Right cardiac atrium (tissue), 5 donors: Measurements from ENCODE around the gene EGLN3. TPM values are rescaled to one million over a fixed set of nuclear protein-coding genes. Genes with fewer than 3 reads are reported as not detected.
"Not testable (repeated sequence)": the region's sequence is repeated elsewhere in the genome, so short reads cannot be mapped to it uniquely, and the experiment has no call there.

Experiments used
- ATAC-seq, 2 donors: fragments of 200-7000 bp; cut with Tn5 transposase; one replicate each; pipeline versions ENCODE4 v1.8.0 to v1.9.1; 2020; ENCODE audit warnings: moderate library complexity in 2 of 2, mild to moderate bottlenecking in 1 of 2
- DNase-seq, 3 donors: peaks; one replicate each; pipeline ENCODE4 v3.0.0-alpha.2; 2020
- H3K27ac ChIP-seq: one replicate; pipeline ENCODE4 v1.5.1; 2013; ENCODE audit warnings: mild to moderate bottlenecking, low read length, control low read depth, moderate library complexity
- H3K27me3 ChIP-seq: one replicate; pipeline ENCODE4 v1.6.1; 2013; ENCODE audit not compliant: control insufficient read depth, insufficient read depth
- H3K4me1 ChIP-seq: one replicate; pipeline ENCODE4 v1.6.1; 2013; ENCODE audit warnings: low read length; ENCODE audit not compliant: control insufficient read depth, insufficient read depth
- H3K4me3 ChIP-seq: one replicate; pipeline ENCODE4 v1.5.1; 2013; ENCODE audit warnings: low read length, control low read depth
- H3K9me3 ChIP-seq: one replicate; pipeline ENCODE4 v1.6.1; 2013; ENCODE audit warnings: low read length; ENCODE audit not compliant: control insufficient read depth
- WGBS: extraction: QIAGEN DNeasy Blood & Tissue Kit; methylation state at CpG from one replicate; pipeline ENCODE4 v1.1.7; 2013; 5-methylcytosine and 5-hydroxymethylcytosine counted together
- intact Hi-C, 4 donors: fragments of 100-400 bp; cut with DNase I; formaldehyde crosslinking; loops; one replicate each; pipeline versions ENCODE4 v1.11.0 to v1.14.0; 2022 to 2023
- polyA plus RNA-seq: library from polyadenylated mRNA; stranded (reverse); fragments of 200-250 nt; gene quantifications from one replicate; pipeline ENCODE4 v1.2.3, GENCODE V29; 2013
- total RNA-seq, 4 donors: library from RNA; stranded (reverse); fragmentation: NEBNext Ultra II Directional; extraction: Animal tissue kit (Norgen Biotek cat#: 25700); gene quantifications; one replicate each; pipeline ENCODE4 v1.2.1, GENCODE V29; 2021
- donor health status: healthy with polysubstance abuse.
- donor health status: DM: no; HTN: yes; CAD: no.
- donor health status: DM: no; HTN: no; CAD: no.
- donor health status: DM: no; HTN: yes; CAD: no; lungs with severe emphysema.
- donor health status: DM: yes; HTN: yes; CAD: no.

The EGLN3 gene
- total and polyA plus RNA-seq, 5 donors: 62.4 to 98.9 (median 85.6) TPM

DNA sequence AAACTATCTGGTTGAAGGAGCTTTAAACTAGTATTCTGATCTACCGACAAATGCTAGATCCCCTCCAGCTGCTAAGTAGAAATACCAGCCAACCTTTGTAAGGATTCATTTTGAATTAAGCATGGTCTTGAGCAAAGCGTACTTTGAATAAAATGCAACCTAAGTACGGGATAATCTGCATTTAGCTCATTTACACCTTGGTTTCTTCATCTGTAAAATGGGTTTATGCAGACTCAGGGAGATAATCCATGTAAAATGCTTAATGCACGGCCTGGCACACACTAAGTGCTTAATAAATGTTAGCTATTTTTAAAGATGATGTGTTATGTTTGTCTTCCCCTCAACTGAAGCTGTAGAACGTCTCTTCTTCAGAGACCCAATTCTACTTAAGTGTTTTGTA is 15.9 kb downstream of the EGLN3 start:
- Histone ChIP-seq H3K4me1 (peaks cover 17% of the 10 kb centered on the region), H3K27me3 (no peaks in the 10 kb centered on the region), H3K9me3 (no peaks in the 10 kb centered on the region), H3K27ac (no peak overlapping the region), H3K4me3 (no peak overlapping the region)
- WGBS: 90% methylated on average over 5 of the region's 5 CpGs
- DNase-seq (no peak), ATAC-seq (no peak)
- intact Hi-C loops: no loop called here

- ATAC-seq (peak in 1 of 2 donors; percentile 32), DNase-seq (peak in 2 of 3 donors; percentile 26 to 42)
- Histone ChIP-seq H3K4me3 (no peak overlapping the region), H3K9me3 (no peaks in the 10 kb centered on the region), H3K4me1 (peaks cover 17% of the 10 kb centered on the region), H3K27me3 (no peaks in the 10 kb centered on the region), H3K27ac (peak overlapping the region; percentile 37)
- 68% methylated on average over 7 of the region's 7 CpGs for WGBS
- intact Hi-C loops: no loop called here
Measured at GRCh38 chr14:33934043-33934750, 16.7 kb downstream of the EGLN3 start.

GRCh38 chr14:33933386-33933933 is 17.4 kb downstream of the EGLN3 start:
- 19% methylated on average over 8 of the region's 8 CpGs for WGBS

DNA sequence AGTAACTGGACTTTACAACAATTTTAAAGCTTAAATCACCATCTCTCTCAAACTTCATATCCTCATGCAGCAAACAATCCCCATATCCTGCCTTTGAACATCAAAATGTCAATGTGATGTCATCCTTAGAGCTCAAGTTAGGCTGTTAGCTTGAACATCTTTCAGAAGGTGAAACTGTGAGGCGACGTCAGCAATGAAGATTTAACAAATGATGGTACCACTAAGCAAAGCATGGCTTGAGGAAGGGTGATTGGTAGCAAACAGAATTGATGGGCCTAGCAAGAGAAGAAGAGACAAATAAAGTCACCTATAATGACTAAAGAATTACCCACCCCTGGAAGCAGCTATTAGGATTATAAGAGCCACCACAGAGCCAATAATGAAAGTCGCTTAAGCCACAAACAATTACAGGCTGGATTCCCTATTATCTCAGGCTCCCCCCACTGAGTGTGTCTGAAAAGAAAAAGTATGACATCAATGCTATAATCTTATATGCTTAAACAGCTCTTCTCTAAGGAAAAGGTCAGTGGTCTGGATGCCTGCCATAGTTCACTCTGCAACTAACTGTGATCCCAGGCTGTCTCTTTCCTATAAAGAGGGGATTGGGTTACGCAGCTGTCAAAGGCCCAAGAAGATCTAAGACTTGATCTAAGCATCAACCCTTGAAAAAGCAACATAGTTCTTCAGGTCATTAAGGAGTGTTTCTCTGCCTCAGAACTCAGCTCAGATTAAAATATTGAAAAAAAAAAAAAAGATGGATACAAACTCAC is 18.1 kb downstream of the EGLN3 start:
- Histone ChIP-seq H3K27me3 (no peaks in the 10 kb centered on the region), H3K4me3 (no peak overlapping the region), H3K27ac (peak overlapping the region; percentile 77), H3K4me1 (peaks cover 17% of the 10 kb centered on the region), H3K9me3 (no peaks in the 10 kb centered on the region)
- intact Hi-C loops: no loop called here
- ATAC-seq: peak; percentile 40 to 81
- DNase-seq: peak in 1 of 3 donors; percentile 38
- 59% methylated on average over 4 of the region's 4 CpGs for WGBS

More at GRCh38 chr14:33933386-33933933, 17.4 kb downstream of the EGLN3 start:
- no peaks in the 10 kb centered on the region for H3K9me3 ChIP-seq
- peak; percentile 11 to 48 for ATAC-seq
- DNase-seq: no peak
- H3K4me1 ChIP-seq: peaks cover 17% of the 10 kb centered on the region
- intact Hi-C loops: no loop called here
- no peak overlapping the region for H3K4me3 ChIP-seq
- no peaks in the 10 kb centered on the region for H3K27me3 ChIP-seq
- peak overlapping the region; percentile 47 for H3K27ac ChIP-seq

DNA sequence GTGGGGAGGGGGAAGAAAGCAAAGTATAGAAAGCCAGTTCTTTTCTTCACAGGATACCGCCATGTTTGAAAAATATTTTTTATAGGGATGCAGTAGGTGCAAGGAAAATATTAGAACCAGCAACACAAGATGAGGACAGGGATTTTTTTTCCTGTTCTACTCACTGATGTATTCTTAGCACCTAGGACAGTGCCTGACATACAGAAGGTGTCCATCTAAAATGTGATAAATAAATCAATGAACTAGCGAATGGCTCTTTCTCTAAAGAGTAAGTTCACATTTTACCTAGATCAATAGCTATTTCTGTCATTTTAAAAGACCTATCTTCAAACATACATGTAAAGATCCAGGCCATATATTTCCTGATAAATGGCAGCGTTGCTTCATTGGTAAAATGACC is 18.8 kb downstream of the EGLN3 start:
- intact Hi-C loops: no loop called here
- DNase-seq (no peak), ATAC-seq (no peak)
- Histone ChIP-seq H3K27me3 (no peaks in the 10 kb centered on the region), H3K9me3 (no peaks in the 10 kb centered on the region), H3K4me3 (no peak overlapping the region), H3K27ac (peak overlapping the region; percentile 80), H3K4me1 (peaks cover 17% of the 10 kb centered on the region)
- WGBS: 98% methylated on average over 3 of the region's 3 CpGs

DNA sequence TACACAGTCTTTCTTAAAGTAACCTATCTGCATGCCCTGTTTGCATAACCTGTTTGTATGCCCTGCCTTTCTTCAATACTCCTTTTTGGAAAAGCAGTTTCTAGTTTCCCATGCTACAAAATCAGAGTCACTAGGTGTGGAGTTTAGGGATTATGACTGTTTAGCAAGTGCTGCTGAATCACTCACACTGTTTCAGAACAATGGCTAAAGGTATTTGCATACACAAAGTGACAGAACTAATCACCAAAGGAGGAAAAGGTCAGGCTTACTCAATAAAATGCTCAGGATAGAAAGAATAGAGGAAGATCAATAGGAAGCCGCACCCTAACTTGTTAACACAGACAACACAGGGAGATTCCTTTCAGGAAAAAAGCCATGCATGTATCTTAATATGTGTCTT is 19.4 kb downstream of the EGLN3 start:
- peaks cover 17% of the 10 kb centered on the region for H3K4me1 ChIP-seq
- intact Hi-C loops: no loop called here
- 98% methylated on average over 1 of the region's 1 CpG for WGBS
- ATAC-seq: no peak
- no peaks in the 10 kb centered on the region for H3K27me3 ChIP-seq
- no peaks in the 10 kb centered on the region for H3K9me3 ChIP-seq
- H3K27ac ChIP-seq: no peak overlapping the region
- DNase-seq: no peak
- no peak overlapping the region for H3K4me3 ChIP-seq

- H3K27ac ChIP-seq: no peak overlapping the region
- H3K9me3 ChIP-seq: no peaks in the 10 kb centered on the region
- no peak overlapping the region for H3K4me3 ChIP-seq
- H3K4me1 ChIP-seq: peaks cover 15% of the 10 kb centered on the region
- ATAC-seq: no peak
- H3K27me3 ChIP-seq: no peaks in the 10 kb centered on the region
- 55% methylated on average over 2 of the region's 2 CpGs for WGBS
- no peak for DNase-seq
- intact Hi-C loops: no loop called here
Measured at GRCh38 chr14:33930439-33930838, 20.4 kb downstream of the EGLN3 start.

GRCh38 chr14:33929799-33930408 is 21.0 kb downstream of the EGLN3 start:
- intact Hi-C loops: no loop called here
- 62% methylated on average over 2 of the region's 2 CpGs for WGBS
- no peak overlapping the region for H3K27ac ChIP-seq

DNA sequence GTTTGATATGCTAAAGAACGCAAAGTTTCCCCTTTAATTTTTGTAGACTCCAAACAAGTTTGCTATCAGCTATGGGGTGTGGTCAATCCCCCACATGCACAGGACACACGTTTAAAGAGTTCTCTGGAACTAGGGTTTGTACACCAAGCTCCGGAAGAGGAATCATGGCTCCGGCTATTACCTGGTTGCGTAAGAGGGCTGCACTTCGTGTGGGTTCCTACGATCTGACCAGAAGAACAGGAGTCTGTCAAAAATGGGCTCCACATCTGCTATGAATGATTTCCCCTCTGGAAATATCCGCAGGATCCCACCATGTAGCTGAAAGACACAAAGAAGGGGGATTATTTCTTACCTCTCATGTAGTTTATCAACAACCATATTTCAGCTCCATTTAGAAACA is 22.0 kb downstream of the EGLN3 start:
- H3K27ac ChIP-seq: no peak overlapping the region
- no peaks in the 10 kb centered on the region for H3K27me3 ChIP-seq
- H3K4me3 ChIP-seq: no peak overlapping the region
- H3K4me1 ChIP-seq: peaks cover 15% of the 10 kb centered on the region
- ATAC-seq (no peak), DNase-seq (no peak)
- intact Hi-C loops: no loop called here
- WGBS: 81% methylated on average over 8 of the region's 8 CpGs
- no peaks in the 10 kb centered on the region for H3K9me3 ChIP-seq

More at GRCh38 chr14:33929799-33930408, 21.0 kb downstream of the EGLN3 start:
- Histone ChIP-seq H3K27me3 (no peaks in the 10 kb centered on the region), H3K4me1 (peaks cover 15% of the 10 kb centered on the region), H3K9me3 (no peaks in the 10 kb centered on the region), H3K4me3 (no peak overlapping the region)
- ATAC-seq: no peak
- no peak for DNase-seq

DNA sequence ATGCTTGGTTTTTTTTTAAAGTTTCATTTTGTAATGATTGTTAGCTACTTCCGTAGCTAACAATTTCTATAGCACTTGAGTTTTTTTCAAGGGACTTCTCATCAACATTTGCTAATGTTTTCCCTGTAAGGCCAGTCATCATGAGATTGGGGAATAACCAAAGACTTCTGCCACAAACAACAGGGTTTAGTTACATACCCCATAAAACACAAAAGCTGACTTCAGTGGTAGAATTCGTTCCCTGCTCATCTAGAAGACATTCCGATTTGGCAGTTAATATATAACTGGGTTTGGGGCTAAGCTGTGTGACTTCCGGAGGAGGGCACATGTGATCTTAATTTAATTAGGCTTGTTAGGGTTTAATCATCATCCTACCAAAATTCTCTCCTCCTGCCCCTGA is 22.9 kb downstream of the EGLN3 start:
- Histone ChIP-seq H3K9me3 (no peaks in the 10 kb centered on the region), H3K4me1 (peaks cover 9% of the 10 kb centered on the region), H3K27me3 (no peaks in the 10 kb centered on the region), H3K27ac (no peak overlapping the region), H3K4me3 (no peak overlapping the region)
- no peak for DNase-seq
- ATAC-seq: no peak
- intact Hi-C loops: no loop called here
- WGBS: 92% methylated on average over 4 of the region's 4 CpGs

- WGBS: 88% methylated on average over 4 of the region's 4 CpGs
- H3K4me3 ChIP-seq, DNase-seq, H3K9me3 ChIP-seq, H3K4me1 ChIP-seq, ATAC-seq, H3K27me3 ChIP-seq, H3K27ac ChIP-seq, intact Hi-C loops: not testable (repeated sequence)
Measured at GRCh38 chr14:33926967-33927366, 23.9 kb downstream of the EGLN3 start.
